GM23248 (cell line): ENCODE measurements around the gene CCDC146.

ENCODE experiments used
- EZH2 ChIP-seq: fragments of 200-600 bp; sonication (generic); IDR thresholded peaks from 2 replicates; pipeline ENCODE4 v1.6.1; 2018; ENCODE audit warnings: antibody characterized with exemption, mild to moderate bottlenecking; ENCODE audit not compliant: insufficient read depth, poor library complexity, severe bottlenecking
- EZH2phosphoT487 ChIP-seq: fragments of 200-600 bp; sonication (generic); IDR thresholded peaks from 2 replicates; pipeline ENCODE4 v1.6.1; 2018; ENCODE audit warnings: antibody characterized with exemption, moderate library complexity, mild to moderate bottlenecking, low read depth; ENCODE audit not compliant: insufficient read depth

DNA sequence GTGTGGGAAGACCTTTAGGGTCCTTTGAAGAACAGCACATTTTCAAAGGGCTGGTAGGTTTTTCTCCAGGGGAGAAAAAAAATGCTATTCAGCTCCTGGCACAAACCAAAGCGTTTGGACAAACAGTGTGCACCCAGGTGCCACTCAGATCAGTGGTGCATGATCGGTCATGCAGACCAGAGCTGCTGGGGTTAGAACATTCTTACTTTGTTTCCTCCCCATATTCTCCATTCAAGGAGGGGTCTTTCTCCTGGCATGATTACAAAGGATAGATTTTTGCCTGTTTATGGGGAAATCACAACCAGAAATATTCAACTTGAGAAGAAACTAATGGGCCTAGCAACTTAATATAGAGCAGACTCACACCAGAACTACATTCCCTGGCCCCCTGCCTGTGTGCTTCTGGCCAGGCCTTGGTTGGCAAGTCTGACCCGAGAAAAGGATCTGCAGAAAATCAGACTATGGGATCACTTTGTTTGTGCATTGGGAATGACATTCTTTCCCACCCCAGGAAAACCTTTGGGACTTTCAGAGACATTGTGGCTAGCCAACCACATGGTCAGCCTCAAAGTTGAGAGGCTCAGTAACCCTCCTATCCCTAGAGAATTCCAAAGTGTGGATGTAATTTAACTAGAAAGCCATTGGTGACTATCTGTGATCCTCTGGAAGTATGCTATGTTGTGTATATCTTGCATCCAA is 159.5 kb downstream of the CCDC146 start:
- TF ChIP-seq EZH2phosphoT487 (no peak), EZH2 (no peak)
